Effector memory CD8-positive, alpha-beta T cell (primary cell): ENCODE measurements around the gene TCF7L1.
A peak's percentile ranks its signal among the peaks of the same experiment; 100 is the strongest.
"Not testable (repeated sequence)": the region's sequence is repeated elsewhere in the genome, so short reads cannot be mapped to it uniquely, and the experiment has no call there.

Experiments used
- ATAC-seq: fragments of 150-1000 bp; cut with Tn5 transposase; replicated peaks from 2 replicates; pipeline ENCODE4 v1.10.0; 2021; ENCODE audit warnings: mild to moderate bottlenecking, moderate library complexity
- DNase-seq, 3 experiments: peaks; one replicate each; pipeline ENCODE4 v3.0.0; 2021
- H3K27ac Mint-ChIP-seq, 2 donors: one replicate each; pipeline ENCODE4 v1.8.0; 2022; ENCODE audit warnings: mild to moderate bottlenecking in 2 of 2, mixed read lengths in 2 of 2, moderate library complexity in 2 of 2
- H3K27me3 Mint-ChIP-seq, 2 donors: one replicate each; pipeline ENCODE4 v1.8.0; 2022; ENCODE audit warnings: mixed read lengths in 2 of 2
- H3K36me3 Mint-ChIP-seq: one replicate; pipeline ENCODE4 v1.8.0; 2022; ENCODE audit warnings: mild to moderate bottlenecking, moderate library complexity, mixed read lengths; ENCODE audit not compliant: insufficient read depth
- H3K4me1 Mint-ChIP-seq, 2 donors: one replicate each; pipeline ENCODE4 v1.8.0; 2022; ENCODE audit warnings: low read depth in 2 of 2, mixed read lengths in 2 of 2
- H3K4me3 Mint-ChIP-seq, 2 donors: one replicate each; pipeline ENCODE4 v1.8.0; 2022; ENCODE audit warnings: mild to moderate bottlenecking in 2 of 2, mixed read lengths in 2 of 2, moderate library complexity in 2 of 2
- H3K9me3 Mint-ChIP-seq, 2 donors: one replicate each; pipeline ENCODE4 v1.8.0; 2022; ENCODE audit warnings: mixed read lengths in 2 of 2

TCF7L1 gene

GRCh38 chr2:85185431-85185940 lies 52.3 kb downstream of the TCF7L1 start:
- H3K9me3 Mint-ChIP-seq, result no peaks in the 10 kb centered on the region
- DNase-seq, result no peak
- H3K27ac Mint-ChIP-seq, result no peak overlapping the region
- H3K36me3 Mint-ChIP-seq, result peaks cover 3% of the 10 kb centered on the region
- ATAC-seq, result peak; percentile 17
- H3K4me1 Mint-ChIP-seq, result peaks cover 3 to 6% of the 10 kb centered on the region in 2 donors
- H3K4me3 Mint-ChIP-seq, result no peak overlapping the region
- peaks cover 16 to 41% of the 10 kb centered on the region in 2 donors for H3K27me3 Mint-ChIP-seq

- DNase-seq, result no peak
- Mint-ChIP-seq H3K27ac (no peak overlapping the region), H3K4me3 (no peak overlapping the region), H3K27me3 (peaks cover 8 to 40% of the 10 kb centered on the region in 2 donors), H3K9me3 (no peaks in the 10 kb centered on the region), H3K4me1 (peaks cover 0 to 3% of the 10 kb centered on the region in 2 donors), H3K36me3 (peaks cover 3% of the 10 kb centered on the region)
- no peak for ATAC-seq
Measured at GRCh38 chr2:85187069-85187468, 53.9 kb downstream of the TCF7L1 start.

- DNase-seq, result no peak
Measured at GRCh38 chr2:85188852-85189251, 55.7 kb downstream of the TCF7L1 start.

DNA sequence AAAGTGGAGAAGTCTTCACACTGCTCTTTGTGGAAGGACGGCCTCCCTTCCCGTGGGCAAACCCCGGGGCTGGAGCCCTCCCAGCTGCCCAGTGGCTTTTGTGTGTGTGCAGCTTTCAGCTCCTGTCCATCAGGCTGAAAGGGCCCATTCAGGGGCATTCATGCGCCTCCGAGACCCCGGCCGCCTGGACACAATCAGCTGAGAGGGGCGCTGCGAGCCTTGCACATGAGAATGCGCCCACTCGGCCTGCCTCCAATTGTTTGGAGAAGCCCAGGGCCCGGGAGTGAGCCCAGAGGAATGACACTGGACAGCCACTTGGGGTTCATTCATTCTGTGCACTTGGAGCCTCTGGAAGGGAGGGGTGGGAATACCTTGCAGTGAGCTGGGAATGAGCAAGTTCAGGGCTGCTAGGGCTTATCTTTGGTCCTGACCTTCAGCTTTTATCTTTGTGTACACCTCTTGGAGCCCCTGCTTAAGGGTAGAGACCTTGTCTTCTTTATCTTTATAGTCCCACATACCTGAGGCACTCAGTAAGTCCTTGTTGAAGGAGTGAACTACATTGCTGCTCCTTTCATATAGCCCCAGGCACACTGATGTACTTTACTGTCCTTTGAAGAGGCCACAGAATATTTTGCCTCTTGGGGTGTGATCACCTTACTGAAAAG lies 56.5 kb downstream of the TCF7L1 start:
- H3K9me3 Mint-ChIP-seq, result no peaks in the 10 kb centered on the region
- no peak overlapping the region for H3K4me3 Mint-ChIP-seq
- peaks cover 32 to 58% of the 10 kb centered on the region in 2 donors for H3K27me3 Mint-ChIP-seq
- H3K27ac Mint-ChIP-seq, result no peak overlapping the region
- H3K36me3 Mint-ChIP-seq, result peaks cover 3% of the 10 kb centered on the region
- H3K4me1 Mint-ChIP-seq, result peaks cover 0 to 3% of the 10 kb centered on the region in 2 donors
- no peak for ATAC-seq
- DNase-seq, result no peak

More at GRCh38 chr2:85188852-85189251, 55.7 kb downstream of the TCF7L1 start:
- Mint-ChIP-seq H3K9me3 (no peaks in the 10 kb centered on the region), H3K27me3 (peaks cover 23 to 49% of the 10 kb centered on the region in 2 donors), H3K4me3 (no peak overlapping the region), H3K36me3 (peaks cover 3% of the 10 kb centered on the region), H3K4me1 (peaks cover 0 to 3% of the 10 kb centered on the region in 2 donors), H3K27ac (no peak overlapping the region)
- no peak for ATAC-seq

- Mint-ChIP-seq H3K4me3 (no peak overlapping the region), H3K27me3 (peaks cover 32 to 49% of the 10 kb centered on the region in 2 donors), H3K4me1 (no peaks in the 10 kb centered on the region), H3K27ac (no peak overlapping the region), H3K9me3 (no peaks in the 10 kb centered on the region), H3K36me3 (no peaks in the 10 kb centered on the region)
- no peak for ATAC-seq
- no peak for DNase-seq
Measured at GRCh38 chr2:85191157-85191556, 58.0 kb downstream of the TCF7L1 start.

GRCh38 chr2:85194780-85195480 lies 61.7 kb downstream of the TCF7L1 start:
- Mint-ChIP-seq H3K36me3 (no peaks in the 10 kb centered on the region), H3K27me3 (peaks cover 45 to 67% of the 10 kb centered on the region in 2 donors), H3K4me3 (no peak overlapping the region), H3K27ac (no peak overlapping the region), H3K9me3 (no peaks in the 10 kb centered on the region), H3K4me1 (no peaks in the 10 kb centered on the region)
- ATAC-seq (no peak), DNase-seq (no peak)

- no peak overlapping the region for H3K4me3 Mint-ChIP-seq
- no peaks in the 10 kb centered on the region for H3K36me3 Mint-ChIP-seq
- no peaks in the 10 kb centered on the region for H3K4me1 Mint-ChIP-seq
- peaks cover 40 to 65% of the 10 kb centered on the region in 2 donors for H3K27me3 Mint-ChIP-seq
- no peak overlapping the region for H3K27ac Mint-ChIP-seq
- DNase-seq (no peak), ATAC-seq (no peak)
- no peaks in the 10 kb centered on the region for H3K9me3 Mint-ChIP-seq
Measured at GRCh38 chr2:85195956-85196355, 62.8 kb downstream of the TCF7L1 start.

GRCh38 chr2:85199698-85200097 lies 66.5 kb downstream of the TCF7L1 start:
- H3K27ac Mint-ChIP-seq, result no peak overlapping the region
- no peak for ATAC-seq
- no peaks in the 10 kb centered on the region for H3K36me3 Mint-ChIP-seq

GRCh38 chr2:85209887-85210286 lies 76.7 kb downstream of the TCF7L1 start:
- H3K9me3 Mint-ChIP-seq, result no peaks in the 10 kb centered on the region
- H3K4me3 Mint-ChIP-seq, result no peak overlapping the region
- H3K4me1 Mint-ChIP-seq, result peaks cover 0 to 2% of the 10 kb centered on the region in 2 donors
- H3K27me3 Mint-ChIP-seq, result peaks cover 34 to 76% of the 10 kb centered on the region in 2 donors
- H3K36me3 Mint-ChIP-seq, result no peaks in the 10 kb centered on the region
- DNase-seq (no peak), ATAC-seq (no peak)
- no peak overlapping the region for H3K27ac Mint-ChIP-seq

More at GRCh38 chr2:85199698-85200097, 66.5 kb downstream of the TCF7L1 start:
- Mint-ChIP-seq H3K9me3 (no peaks in the 10 kb centered on the region), H3K4me1 (no peaks in the 10 kb centered on the region), H3K27me3 (peaks cover 14 to 37% of the 10 kb centered on the region in 2 donors), H3K4me3 (no peak overlapping the region)
- DNase-seq, result no peak

DNA sequence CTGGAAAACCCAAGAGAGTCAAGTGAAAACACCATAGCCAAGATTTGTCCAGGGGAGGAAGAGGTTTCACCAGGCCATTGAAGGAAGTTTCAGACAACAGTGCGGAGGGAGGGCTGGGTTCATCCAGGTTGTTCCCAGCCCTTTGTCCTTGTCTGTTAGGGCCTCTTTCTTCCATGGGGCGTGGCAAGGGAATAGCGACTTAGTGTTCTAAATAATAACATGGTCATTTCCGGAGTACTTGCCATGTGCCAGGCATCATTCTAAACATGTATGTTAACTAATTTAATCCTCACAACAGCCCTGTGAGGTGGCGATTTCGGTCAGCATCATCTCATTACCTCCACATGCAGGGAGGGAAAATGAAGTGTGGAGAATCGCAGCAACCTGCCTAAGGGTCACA lies 77.3 kb downstream of the TCF7L1 start:
- DNase-seq (no peak), ATAC-seq (no peak)
- Mint-ChIP-seq H3K27ac (no peak overlapping the region), H3K4me1 (peaks cover 0 to 2% of the 10 kb centered on the region in 2 donors), H3K9me3 (no peaks in the 10 kb centered on the region), H3K27me3 (peaks cover 34 to 82% of the 10 kb centered on the region in 2 donors), H3K4me3 (no peak overlapping the region), H3K36me3 (no peaks in the 10 kb centered on the region)

DNA sequence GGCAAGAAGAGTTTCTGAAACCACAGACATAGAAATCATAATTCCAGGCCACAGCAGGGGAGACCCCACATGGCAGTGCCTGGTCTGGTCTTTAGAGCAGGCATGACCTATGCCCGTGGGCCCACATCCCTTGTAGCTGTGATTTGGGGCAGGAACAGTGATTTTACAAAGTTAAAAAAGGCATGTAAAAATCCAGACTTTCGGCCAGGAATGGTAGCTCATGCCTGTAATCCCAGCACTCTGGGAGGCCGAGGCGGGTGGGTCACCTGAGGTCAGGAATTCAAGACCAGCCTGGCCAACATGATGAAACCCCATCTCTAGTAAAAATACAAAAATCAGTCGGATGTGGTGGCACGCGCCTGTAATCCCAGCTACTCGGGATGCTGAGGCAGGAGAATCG lies 78.4 kb downstream of the TCF7L1 start:
- not testable (repeated sequence) for H3K4me1 Mint-ChIP-seq, H3K9me3 Mint-ChIP-seq, DNase-seq, H3K36me3 Mint-ChIP-seq, H3K27ac Mint-ChIP-seq, ATAC-seq, H3K4me3 Mint-ChIP-seq
- peaks cover 44 to 93% of the 10 kb centered on the region in 2 donors for H3K27me3 Mint-ChIP-seq

DNA sequence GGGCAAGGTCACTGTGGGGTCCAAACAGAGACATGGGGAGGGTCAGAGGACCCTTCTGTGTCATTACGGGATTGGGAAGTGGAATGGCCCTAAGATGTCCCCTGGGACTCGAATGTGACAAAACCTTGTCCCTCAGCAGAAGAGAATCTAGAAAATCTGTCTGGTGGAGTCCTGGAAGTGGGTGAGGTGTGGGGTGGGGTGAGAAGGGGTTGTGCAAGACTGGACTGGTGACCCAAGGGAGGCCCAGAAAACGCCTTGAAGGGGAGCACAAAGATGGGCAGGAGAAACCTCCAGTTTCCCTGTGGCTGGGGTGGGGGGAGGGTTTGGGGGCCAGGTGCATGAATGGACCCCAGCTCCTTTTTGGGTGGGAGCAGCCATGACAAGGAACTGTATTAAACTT lies 79.6 kb downstream of the TCF7L1 start:
- DNase-seq (no peak), ATAC-seq (no peak)
- H3K4me1 Mint-ChIP-seq, result peaks cover 0 to 2% of the 10 kb centered on the region in 2 donors
- H3K36me3 Mint-ChIP-seq, result no peaks in the 10 kb centered on the region
- H3K4me3 Mint-ChIP-seq, result no peak overlapping the region
- no peak overlapping the region for H3K27ac Mint-ChIP-seq
- H3K9me3 Mint-ChIP-seq, result no peaks in the 10 kb centered on the region
- peaks cover 50 to 94% of the 10 kb centered on the region in 2 donors for H3K27me3 Mint-ChIP-seq

DNA sequence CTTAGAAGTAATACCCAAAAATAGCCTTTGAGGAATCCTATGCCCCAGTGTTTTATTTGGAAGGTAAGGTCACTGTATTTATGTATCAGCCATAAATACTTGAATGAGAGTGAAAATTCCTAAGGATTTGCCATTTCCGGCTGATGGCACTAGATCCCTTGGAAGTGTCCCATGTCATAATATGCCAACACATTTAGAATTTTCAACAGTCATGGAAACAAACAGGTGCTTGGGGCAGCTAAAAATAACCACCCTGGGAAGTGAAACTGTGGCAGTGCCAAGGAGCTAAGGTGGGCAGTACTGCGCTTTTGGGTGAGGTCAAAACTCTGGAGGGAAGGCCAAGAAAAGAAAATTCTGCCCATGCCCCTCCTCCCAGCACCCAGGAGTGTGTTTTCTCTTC lies 80.2 kb downstream of the TCF7L1 start:
- no peaks in the 10 kb centered on the region for H3K36me3 Mint-ChIP-seq

More for the DNA sequence above, 80.2 kb downstream of the TCF7L1 start:
- no peak overlapping the region for H3K27ac Mint-ChIP-seq
- no peak overlapping the region for H3K4me3 Mint-ChIP-seq
- H3K9me3 Mint-ChIP-seq, result no peaks in the 10 kb centered on the region
- H3K27me3 Mint-ChIP-seq, result peaks cover 50 to 89% of the 10 kb centered on the region in 2 donors
- peaks cover 0 to 2% of the 10 kb centered on the region in 2 donors for H3K4me1 Mint-ChIP-seq
- ATAC-seq (no peak), DNase-seq (no peak)
